ENCODE measurements around the gene LY6G6F. TPM values are rescaled to one million over a fixed set of nuclear protein-coding genes. Genes with fewer than 3 reads are reported as not detected.

LY6G6F gene
- total and polyA plus RNA-seq, 2 of the 13 experiments (the other 11 are each of a cell fraction or from before 2014, with no cell fraction given), result not detected

- TF ChIP-seq AGO2 (optimal IDR thresholded peaks at IDR 0.05; ENCODE audit: low read depth, low read length) (peak; percentile 29), ZNF576 (CRISPR knock-in tag; IDR thresholded peaks at IDR 0.05) (no peak), LRRFIP1 (CRISPR knock-in tag; conservative IDR thresholded peaks at IDR 0.05) (no peak), ZMAT3 (CRISPR knock-in tag; conservative IDR thresholded peaks at IDR 0.05) (peak; percentile 50; the same call in 1 of the 2 replicates), ARID4A (CRISPR knock-in tag; IDR thresholded peaks at IDR 0.05; ENCODE audit: borderline replicate concordance) (peak; percentile 92), KAT8 (CRISPR knock-in tag; IDR thresholded peaks at IDR 0.05) (peak; percentile 96), ZSCAN5A (CRISPR knock-in tag; IDR thresholded peaks at IDR 0.05; ENCODE audit: borderline replicate concordance) (peak; percentile 81; the same call in 1 of the 2 replicates), HNF1B (CRISPR knock-in tag; IDR thresholded peaks at IDR 0.05) (peak; percentile 93), CBX2 (IDR thresholded peaks at IDR 0.05; ENCODE audit: low read depth, low read length) (no peak), CBX2 (CRISPR knock-in tag; IDR thresholded peaks at IDR 0.05; ENCODE audit: low read depth) (no peak), SP4 (CRISPR knock-in tag; IDR thresholded peaks at IDR 0.05) (peak; percentile 43), BCL6 (CRISPR knock-in tag; IDR thresholded peaks at IDR 0.05) (peak; percentile 72), ZNF678 (CRISPR knock-in tag; IDR thresholded peaks at IDR 0.05) (no peak), MTA3 (CRISPR knock-in tag; IDR thresholded peaks at IDR 0.05) (no peak)
Measured at GRCh38 chr6:31702819-31703716, 3.6 kb upstream of the LY6G6F start, which contains the start of gene ABHD16A (continued).
